GM06990 (cell line): ENCODE measurements around the gene RALGPS1.

ENCODE experiments used
- DNase-seq: peaks from one replicate; pipeline ENCODE4 v3.0.0-alpha.2; 2011; ENCODE audit not compliant: insufficient read length; ENCODE audit errors: extremely low read depth
- H3K27me3 ChIP-seq: replicated peaks from 2 replicates; pipeline ENCODE4 v1.6.0; 2011; ENCODE audit warnings: low read length; ENCODE audit not compliant: control insufficient read depth, insufficient read depth
- H3K36me3 ChIP-seq: 2 replicates; pipeline ENCODE4 v1.5.1; 2011; ENCODE audit warnings: low read length; ENCODE audit not compliant: control insufficient read depth, insufficient read depth
- H3K4me3 ChIP-seq: replicated peaks from 2 replicates; pipeline ENCODE4 v1.5.1; 2011; ENCODE audit warnings: low read depth, mild to moderate bottlenecking, control low read depth, low read length
- CTCF ChIP-seq: IDR thresholded peaks from 2 replicates; pipeline ENCODE4 v1.5.1; 2011; ENCODE audit warnings: low read length, control low read depth, mild to moderate bottlenecking, inconsistent platforms; ENCODE audit not compliant: insufficient read depth, poor library complexity, severe bottlenecking

The RALGPS1 gene

GRCh38 chr9:127155314-127155960, 240.9 kb downstream of the RALGPS1 start:
- no peak for TF ChIP-seq CTCF
- no peaks in the 10 kb centered on the region for H3K36me3 ChIP-seq
- no peak for DNase-seq
- no peaks in the 10 kb centered on the region for H3K27me3 ChIP-seq
- no peak overlapping the region for H3K4me3 ChIP-seq

GRCh38 chr9:127158786-127159324, 244.3 kb downstream of the RALGPS1 start:
- Histone ChIP-seq H3K27me3 (no peaks in the 10 kb centered on the region), H3K36me3 (no peaks in the 10 kb centered on the region), H3K4me3 (no peak overlapping the region)
- TF ChIP-seq CTCF, result no peak
- no peak for DNase-seq

- TF ChIP-seq CTCF, result no peak
- no peak overlapping the region for H3K4me3 ChIP-seq
- DNase-seq, result no peak
Observed at GRCh38 chr9:127159325-127159801, 244.8 kb downstream of the RALGPS1 start.

GRCh38 chr9:127159949-127160610, 245.5 kb downstream of the RALGPS1 start:
- no peak for TF ChIP-seq CTCF

More at GRCh38 chr9:127159325-127159801, 244.8 kb downstream of the RALGPS1 start:
- Histone ChIP-seq H3K36me3 (no peaks in the 10 kb centered on the region), H3K27me3 (no peaks in the 10 kb centered on the region)

GRCh38 chr9:127161081-127161624, 246.6 kb downstream of the RALGPS1 start:
- TF ChIP-seq CTCF, result no peak
- DNase-seq, result no peak

More at GRCh38 chr9:127159949-127160610, 245.5 kb downstream of the RALGPS1 start:
- Histone ChIP-seq H3K4me3 (no peak overlapping the region), H3K27me3 (no peaks in the 10 kb centered on the region), H3K36me3 (no peaks in the 10 kb centered on the region)
- no peak for DNase-seq

More at GRCh38 chr9:127161081-127161624, 246.6 kb downstream of the RALGPS1 start:
- no peaks in the 10 kb centered on the region for H3K36me3 ChIP-seq
- H3K27me3 ChIP-seq, result no peaks in the 10 kb centered on the region
- H3K4me3 ChIP-seq, result no peak overlapping the region
